CD4-positive, alpha-beta memory T cell (primary cell): Measurements from ENCODE around the gene PDZD4. TPM values are rescaled to one million over a fixed set of nuclear protein-coding genes. Genes with fewer than 3 reads are reported as not detected.

Experiments
- CTCF ChIA-PET: fragments of 350-600 bp; sonication (Branson Sonifier 250); formaldehyde crosslinking; loops from one replicate; lab custom pipeline; 2021; ENCODE audit warnings: inconsistent platforms; ENCODE audit not compliant: partially characterized antibody; lab: Charles Lee
- POLR2A ChIA-PET: fragments of 350-600 bp; sonication (Branson Sonifier 250); formaldehyde crosslinking; loops from one replicate; lab custom pipeline; 2021; ENCODE audit not compliant: partially characterized antibody; lab: Charles Lee
- DNase-seq, 5 donors: peaks; one replicate each; pipeline versions ENCODE4 v3.0.0 to v3.0.0-alpha.2; 2020 to 2022; ENCODE audit warnings: mixed read lengths in 1 of 5
- H3K27ac ChIP-seq: one replicate; pipeline ENCODE4 v1.7.0; 2013; ENCODE audit warnings: low read depth, low read length
- H3K27me3 ChIP-seq: 2 replicates; pipeline ENCODE4 v1.7.0; 2013; ENCODE audit warnings: mild to moderate bottlenecking, low read length, moderate library complexity; ENCODE audit not compliant: insufficient read depth
- H3K36me3 ChIP-seq: 2 replicates; pipeline ENCODE4 v1.7.0; 2013; ENCODE audit warnings: mild to moderate bottlenecking, low read length, moderate library complexity; ENCODE audit not compliant: insufficient read depth
- H3K4me1 ChIP-seq: 2 replicates; pipeline ENCODE4 v1.7.0; 2013; ENCODE audit warnings: mild to moderate bottlenecking, low read length, moderate library complexity; ENCODE audit not compliant: insufficient read depth
- H3K4me3 ChIP-seq, 2 donors: one replicate each; pipeline ENCODE4 v1.7.0; 2013; ENCODE audit warnings: low read length in 2 of 2, mild to moderate bottlenecking in 1 of 2
- H3K9me3 ChIP-seq, 2 donors: one replicate each; pipeline ENCODE4 v1.7.0; 2013; ENCODE audit warnings: low read length in 2 of 2, control low read depth in 1 of 2; ENCODE audit not compliant: control insufficient read depth in 1 of 2
- H3K27ac Mint-ChIP-seq, 7 donors: one replicate each; pipeline ENCODE4 v1.8.0; 2020 to 2021; ENCODE audit warnings: mixed read lengths in 7 of 7, mild to moderate bottlenecking in 6 of 7, inconsistent platforms in 3 of 7, moderate library complexity in 3 of 7
- H3K27me3 Mint-ChIP-seq, 2 donors: one replicate each; pipeline ENCODE4 v1.8.0; 2020 to 2021; ENCODE audit warnings: mixed read lengths in 2 of 2
- H3K36me3 Mint-ChIP-seq, 2 donors: one replicate each; pipeline ENCODE4 v1.8.0; 2020 to 2021; ENCODE audit warnings: mixed read lengths in 2 of 2, inconsistent platforms in 1 of 2, mild to moderate bottlenecking in 1 of 2
- H3K4me1 Mint-ChIP-seq, 4 donors: one replicate each; pipeline ENCODE4 v1.8.0; 2020 to 2021; ENCODE audit warnings: mixed read lengths in 4 of 4, mild to moderate bottlenecking in 1 of 4
- H3K4me3 Mint-ChIP-seq, 8 donors: one replicate each; pipeline ENCODE4 v1.8.0; 2020 to 2021; ENCODE audit warnings: mixed read lengths in 8 of 8, mild to moderate bottlenecking in 7 of 8, moderate library complexity in 6 of 8, inconsistent platforms in 3 of 8
- H3K9me3 Mint-ChIP-seq, 8 donors: one replicate each; pipeline ENCODE4 v1.8.0; 2020 to 2021; ENCODE audit warnings: mixed read lengths in 8 of 8, mild to moderate bottlenecking in 5 of 8, inconsistent platforms in 3 of 8, moderate library complexity in 1 of 8
- intact Hi-C: fragments of 100-400 bp; cut with micrococcal nuclease; formaldehyde crosslinking; loops from one replicate; pipeline ENCODE4 v1.15.1; 2023
- polyA plus RNA-seq, 2 donors: library from polyadenylated mRNA; unstranded; fragments of 300-500 nt; fragmentation: Illumina TruSeq; gene quantifications; one replicate each; pipeline ENCODE4 v1.2.3, GENCODE V29; 2021
- total RNA-seq, 2 experiments: library from RNA; stranded (reverse); gene quantifications; one replicate each; pipeline ENCODE4 v1.2.3, GENCODE V29; 2021

Gene PDZD4
- total and polyA plus RNA-seq, 4 experiments from 2014 or later, result 0.47 to 5.0 (median 3.5) TPM

DNA sequence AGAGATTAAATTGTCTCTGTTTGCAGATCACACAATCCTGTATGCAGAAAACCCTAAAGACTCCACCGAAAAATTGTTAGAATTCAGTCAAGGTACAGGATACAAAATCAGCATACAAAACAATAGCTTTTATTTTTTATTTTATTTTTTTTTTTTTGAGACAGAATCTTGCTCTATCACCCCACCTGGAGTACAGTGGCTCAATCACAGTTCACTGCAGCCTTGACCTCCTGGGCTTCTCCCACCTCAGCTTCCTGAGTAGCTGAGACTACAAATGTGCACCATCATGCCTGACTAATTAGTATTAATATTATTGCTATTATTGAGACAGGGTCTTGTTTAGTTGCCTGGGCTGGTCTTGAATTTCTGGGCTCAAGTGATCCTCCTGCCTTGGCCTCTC, 75.2 kb downstream of the PDZD4 start:
- Mint-ChIP-seq H3K4me3 (no peak overlapping the region), H3K27me3 (no peaks in the 10 kb centered on the region)
- intact Hi-C loops, result no loop called here

More for the DNA sequence above, 75.2 kb downstream of the PDZD4 start:
- DNase-seq, result peak in 1 of 5 donors; percentile 12
- Histone ChIP-seq H3K9me3 (no peaks in the 10 kb centered on the region), H3K36me3 (no peaks in the 10 kb centered on the region), H3K27ac (no peak overlapping the region), H3K27me3 (no peaks in the 10 kb centered on the region), H3K4me1 (no peaks in the 10 kb centered on the region), H3K4me3 (no peak overlapping the region)
- no peaks in the 10 kb centered on the region for H3K36me3 Mint-ChIP-seq
- no peaks in the 10 kb centered on the region for H3K9me3 Mint-ChIP-seq
- H3K4me1 Mint-ChIP-seq, result no peaks in the 10 kb centered on the region
- ChIA-PET POLR2A (interaction anchor here (1.1 kb wide), 1 partner anchor 29 kb away, joined by 4 read pairs; no protein-coding TSS in a partner anchor), CTCF (interaction anchor here (0.7 to 0.9 kb wide), 3 partner anchors 56 to 208 kb away, joined by 3 read pairs; no protein-coding TSS in a partner anchor)
- H3K27ac Mint-ChIP-seq, result no peak overlapping the region

Other genes with a start within 250 kb of the PDZD4 start
- 10 to 100 TPM; 26.1 to 26.3 TPM for gene CCNQ, start 231.4 kb downstream of the PDZD4 start, total RNA-seq
- 10 to 100 TPM; 51.2 to 53.6 TPM for gene CCNQ, start 231.4 kb downstream of the PDZD4 start, polyA plus RNA-seq
- gene DUSP9, start 183.3 kb downstream of the PDZD4 start, total RNA-seq, result not detected
- not detected for gene DUSP9, start 183.3 kb downstream of the PDZD4 start, polyA plus RNA-seq
- gene PNCK, start 156.7 kb downstream of the PDZD4 start, total RNA-seq, result not detected
- not detected for gene PNCK, start 156.7 kb downstream of the PDZD4 start, polyA plus RNA-seq
- gene SLC6A8, start 142.6 kb downstream of the PDZD4 start, total RNA-seq, result 1 to 10 TPM in 1 of 2 experiments, under 1 TPM in 1; 0.84 to 1.4 TPM
- gene SLC6A8, start 142.6 kb downstream of the PDZD4 start, polyA plus RNA-seq, result under 1 TPM; 0.11 to 0.21 TPM
- 100 to 1,000 TPM; 126 to 128 TPM for gene BCAP31, start 106.2 kb downstream of the PDZD4 start, total RNA-seq
- 100 to 1,000 TPM; 306 to 510 TPM for gene BCAP31, start 106.2 kb downstream of the PDZD4 start, polyA plus RNA-seq
- gene ABCD1, start 105.7 kb downstream of the PDZD4 start, total RNA-seq, result 1 to 10 TPM; 6.7 to 6.8 TPM
- 1 to 10 TPM; 1.7 to 3.0 TPM for gene ABCD1, start 105.7 kb downstream of the PDZD4 start, polyA plus RNA-seq
- not detected for gene PLXNB3, start 66.3 kb downstream of the PDZD4 start, total RNA-seq
- not detected for gene PLXNB3, start 66.3 kb downstream of the PDZD4 start, polyA plus RNA-seq
- gene SRPK3, start 49.5 kb downstream of the PDZD4 start, total RNA-seq, result not detected
- gene SRPK3, start 49.5 kb downstream of the PDZD4 start, polyA plus RNA-seq, result not detected
- gene IDH3G, start 36.2 kb downstream of the PDZD4 start, total RNA-seq, result 10 to 100 TPM; 39.9 to 45.5 TPM
- 100 to 1,000 TPM in 1 of 2 donors, 10 to 100 TPM in 1; 69.6 to 106 TPM for gene IDH3G, start 36.2 kb downstream of the PDZD4 start, polyA plus RNA-seq
- gene SSR4, start 35.9 kb downstream of the PDZD4 start, total RNA-seq, result 100 to 1,000 TPM; 216 to 224 TPM
- gene SSR4, start 35.9 kb downstream of the PDZD4 start, polyA plus RNA-seq, result 100 to 1,000 TPM; 476 to 618 TPM
- 1 to 10 TPM; 1.0 to 1.8 TPM for gene L1CAM, start 55.6 kb upstream of the PDZD4 start, total RNA-seq
- under 1 TPM; 0.26 to 0.57 TPM for gene L1CAM, start 55.6 kb upstream of the PDZD4 start, polyA plus RNA-seq
- not detected for gene AVPR2, start 74.1 kb upstream of the PDZD4 start, total RNA-seq
- gene AVPR2, start 74.1 kb upstream of the PDZD4 start, polyA plus RNA-seq, result under 1 TPM in 1 of 2 donors, not detected in 1; 0.15 TPM
- gene ARHGAP4, start 95.7 kb upstream of the PDZD4 start, total RNA-seq, result 100 to 1,000 TPM; 327 to 330 TPM
- 100 to 1,000 TPM in 1 of 2 donors, 10 to 100 TPM in 1; 65.4 to 117 TPM for gene ARHGAP4, start 95.7 kb upstream of the PDZD4 start, polyA plus RNA-seq
- gene NAA10, start 104.5 kb upstream of the PDZD4 start, total RNA-seq, result 10 to 100 TPM; 88.9 to 94.9 TPM
- 10 to 100 TPM; 57.6 to 96.3 TPM for gene NAA10, start 104.5 kb upstream of the PDZD4 start, polyA plus RNA-seq
- 10 to 100 TPM; 17.2 to 21.3 TPM for gene RENBP, start 114.1 kb upstream of the PDZD4 start, total RNA-seq
- under 1 TPM in 1 of 2 donors, not detected in 1; 0.65 TPM for gene RENBP, start 114.1 kb upstream of the PDZD4 start, polyA plus RNA-seq
- gene HCFC1, start 141.3 kb upstream of the PDZD4 start, total RNA-seq, result 10 to 100 TPM; 52.6 to 53.4 TPM
- 10 to 100 TPM in 1 of 2 donors, 1 to 10 TPM in 1; 1.6 to 14.9 TPM for gene HCFC1, start 141.3 kb upstream of the PDZD4 start, polyA plus RNA-seq
- 10 to 100 TPM; 12.8 to 14.9 TPM for gene TMEM187, start 142.2 kb upstream of the PDZD4 start, total RNA-seq
- 10 to 100 TPM; 10.4 to 23.8 TPM for gene TMEM187, start 142.2 kb upstream of the PDZD4 start, polyA plus RNA-seq
- gene IRAK1, start 189.4 kb upstream of the PDZD4 start, total RNA-seq, result 10 to 100 TPM; 66.9 to 74.5 TPM
- 10 to 100 TPM; 38.1 to 64.5 TPM for gene IRAK1, start 189.4 kb upstream of the PDZD4 start, polyA plus RNA-seq